ENCODE results near the gene MTMR8.

DNA sequence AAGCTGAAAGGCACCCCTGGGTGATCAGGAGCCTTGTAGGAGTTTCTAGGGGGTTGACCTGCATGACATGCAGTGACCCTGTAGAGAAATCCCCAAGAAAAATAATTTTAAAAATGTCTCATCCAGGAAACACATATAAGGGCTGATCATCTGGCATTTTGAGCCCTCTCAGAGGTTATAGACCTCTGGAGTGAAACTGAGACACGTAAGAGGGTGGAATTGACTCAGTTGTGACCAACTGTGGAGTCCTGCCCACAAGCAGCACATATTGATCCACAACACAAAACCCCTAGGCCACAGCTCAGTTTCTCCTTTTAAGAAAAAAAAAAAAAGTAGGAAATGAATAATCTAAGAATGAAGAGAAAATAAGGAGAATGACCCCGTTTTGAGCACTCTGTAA is 32.5 kb upstream of the MTMR8 start:
- TF ChIP-seq GATA2 (IDR thresholded peaks at IDR 0.05; ENCODE audit: low read depth, low read length) (no peak), GATA3 (IDR thresholded peaks at IDR 0.05; ENCODE audit: low read depth, low read length) (no peak)

Measured in SH-SY5Y (cell line).